H9 (cell line): ENCODE measurements around the gene RASAL1. TPM values are rescaled to one million over a fixed set of nuclear protein-coding genes. Genes with fewer than 3 reads are reported as not detected.

Source experiments
- DNase-seq: peaks from one replicate; pipeline ENCODE4 v3.0.0-alpha.2; 2017
- H2AFZ ChIP-seq: one replicate; pipeline ENCODE4 v1.6.1; 2013; ENCODE audit warnings: mild to moderate bottlenecking, low read length, control low read depth, moderate library complexity
- H2AK5ac ChIP-seq: 2 replicates; pipeline ENCODE4 v1.6.1; 2013; ENCODE audit warnings: low read length, control low read depth, mixed read lengths; ENCODE audit not compliant: insufficient read length
- H2BK120ac ChIP-seq: one replicate; pipeline ENCODE4 v1.6.1; 2013; ENCODE audit warnings: low read depth, mild to moderate bottlenecking, low read length, control low read depth, inconsistent platforms; ENCODE audit not compliant: poor library complexity, severe bottlenecking
- H2BK12ac ChIP-seq: 2 replicates; pipeline ENCODE4 v1.6.1; 2013; ENCODE audit warnings: low read length, control low read depth, mixed read lengths, low read depth; ENCODE audit not compliant: insufficient read length
- H2BK15ac ChIP-seq: 2 replicates; pipeline ENCODE4 v1.6.1; 2013; ENCODE audit warnings: low read depth, low read length, control low read depth
- H2BK20ac ChIP-seq: one replicate; pipeline ENCODE4 v1.6.1; 2013; ENCODE audit warnings: low read depth, mild to moderate bottlenecking, low read length, control low read depth, inconsistent platforms; ENCODE audit not compliant: poor library complexity, severe bottlenecking
- H2BK5ac ChIP-seq: 2 replicates; pipeline ENCODE4 v1.6.1; 2013; ENCODE audit warnings: low read length, control low read depth, mixed read lengths; ENCODE audit not compliant: insufficient read length
- H3K14ac ChIP-seq: 2 replicates; pipeline ENCODE4 v1.6.1; 2013; ENCODE audit warnings: low read length, control low read depth; ENCODE audit not compliant: insufficient read depth
- H3K18ac ChIP-seq: 2 replicates; pipeline ENCODE4 v1.6.1; 2013; ENCODE audit warnings: low read depth, mild to moderate bottlenecking, mixed read lengths, low read length, control low read depth; ENCODE audit not compliant: insufficient read length
- H3K23ac ChIP-seq: 2 replicates; pipeline ENCODE4 v1.6.1; 2013; ENCODE audit warnings: low read length, control low read depth, mixed read lengths, low read depth; ENCODE audit not compliant: insufficient read length
- H3K23me2 ChIP-seq: 2 replicates; pipeline ENCODE4 v1.6.1; 2013; ENCODE audit warnings: low read depth, mild to moderate bottlenecking, mixed read lengths, low read length, control low read depth; ENCODE audit not compliant: insufficient read length, poor library complexity, severe bottlenecking
- H3K27ac ChIP-seq: 2 replicates; pipeline ENCODE4 v1.5.1; 2013; ENCODE audit warnings: low read length, control low read depth, mixed read lengths, low read depth; ENCODE audit not compliant: insufficient read length
- H3K27me3 ChIP-seq: 2 replicates; pipeline ENCODE4 v1.6.1; 2013; ENCODE audit warnings: low read length, control low read depth, inconsistent platforms; ENCODE audit not compliant: insufficient read depth
- H3K4ac ChIP-seq: 2 replicates; pipeline ENCODE4 v1.6.1; 2013; ENCODE audit warnings: low read depth, mild to moderate bottlenecking, control low read depth, inconsistent platforms, low read length, moderate library complexity
- H3K4me1 ChIP-seq: 2 replicates; pipeline ENCODE4 v1.6.1; 2013; ENCODE audit warnings: low read length, control low read depth, inconsistent platforms; ENCODE audit not compliant: insufficient read depth
- H3K4me2 ChIP-seq: 2 replicates; pipeline ENCODE4 v1.6.1; 2013; ENCODE audit warnings: low read length, control low read depth, mixed read lengths; ENCODE audit not compliant: insufficient read length, insufficient read depth
- H3K56ac ChIP-seq: 2 replicates; pipeline ENCODE4 v1.6.1; 2013; ENCODE audit warnings: low read depth, mild to moderate bottlenecking, mixed read lengths, low read length, control low read depth; ENCODE audit not compliant: insufficient read length
- H3K79me1 ChIP-seq: 2 replicates; pipeline ENCODE4 v1.6.1; 2013; ENCODE audit warnings: low read depth, mild to moderate bottlenecking, moderate library complexity, low read length, control low read depth, inconsistent platforms; ENCODE audit not compliant: insufficient read depth, poor library complexity, severe bottlenecking
- H3K79me2 ChIP-seq: 2 replicates; pipeline ENCODE4 v1.6.1; 2013; ENCODE audit warnings: low read length, control low read depth, inconsistent platforms; ENCODE audit not compliant: insufficient read depth
- H3K9ac ChIP-seq: 2 replicates; pipeline ENCODE4 v1.6.1; 2013; ENCODE audit warnings: low read length, control low read depth, mixed read lengths; ENCODE audit not compliant: insufficient read length; ENCODE audit errors: extremely low read depth
- H3K9me3 ChIP-seq: one replicate; pipeline ENCODE4 v1.6.1; 2013; ENCODE audit warnings: low read depth, low read length, inconsistent platforms; ENCODE audit not compliant: control insufficient read depth
- H3T11ph ChIP-seq: one replicate; pipeline ENCODE4 v1.6.1; 2013; ENCODE audit warnings: mild to moderate bottlenecking, low read length, control low read depth, inconsistent platforms
- H4K20me1 ChIP-seq: one replicate; pipeline ENCODE4 v1.6.1; 2013; ENCODE audit not compliant: control insufficient read depth, insufficient read length, insufficient read depth
- H4K5ac ChIP-seq: 2 replicates; pipeline ENCODE4 v1.6.1; 2013; ENCODE audit warnings: low read depth, mild to moderate bottlenecking, mixed read lengths, low read length, control low read depth; ENCODE audit not compliant: insufficient read length
- H4K8ac ChIP-seq: replicated peaks from 2 replicates; pipeline ENCODE4 v1.6.1; 2013; ENCODE audit warnings: low read length, control low read depth, mixed read lengths, low read depth; ENCODE audit not compliant: insufficient read length
- H4K91ac ChIP-seq: 2 replicates; pipeline ENCODE4 v1.6.1; 2013; ENCODE audit warnings: low read depth, mild to moderate bottlenecking, moderate library complexity, mixed read lengths, low read length, control low read depth; ENCODE audit not compliant: insufficient read length
- H3K27ac Mint-ChIP-seq, 3 experiments: 2 replicates in 2 of 3; 3 replicates in 1 of 3; pipeline ENCODE4 v1.8.0; 2020 to 2021; ENCODE audit warnings: mixed read lengths in 3 of 3, mild to moderate bottlenecking in 1 of 3, moderate library complexity in 1 of 3
- H3K27me3 Mint-ChIP-seq: 2 replicates; pipeline ENCODE4 v1.8.0; 2021; ENCODE audit warnings: low read depth, mild to moderate bottlenecking, moderate library complexity, mixed read lengths
- H3K36me3 Mint-ChIP-seq, 3 experiments: 2 replicates in 2 of 3; 3 replicates in 1 of 3; pipeline ENCODE4 v1.8.0; 2020 to 2021; ENCODE audit warnings: low read depth in 3 of 3, mixed read lengths in 3 of 3; ENCODE audit not compliant: insufficient read depth in 1 of 3
- H3K4me1 Mint-ChIP-seq, 2 experiments: 2 replicates each; pipeline ENCODE4 v1.8.0; 2020; ENCODE audit warnings: mixed read lengths in 2 of 2
- H3K4me3 Mint-ChIP-seq, 2 experiments: 2 replicates in 1 of 2; 3 replicates in 1 of 2; pipeline ENCODE4 v1.8.0; 2020 to 2021; ENCODE audit warnings: mild to moderate bottlenecking in 2 of 2, mixed read lengths in 2 of 2, moderate library complexity in 1 of 2
- H3K9me3 Mint-ChIP-seq, 2 experiments: 2 replicates in 1 of 2; 3 replicates in 1 of 2; pipeline ENCODE4 v1.8.0; 2020; ENCODE audit warnings: mild to moderate bottlenecking in 2 of 2, mixed read lengths in 2 of 2, moderate library complexity in 1 of 2
- CTCF ChIP-seq: fragments of 200-600 bp; sonication (generic); conservative IDR thresholded peaks from 3 replicates; pipeline ENCODE4 v1.8.0; 2021; ENCODE audit warnings: antibody characterized with exemption, mild to moderate bottlenecking
- WGBS: extraction: QIAGEN DNeasy Blood & Tissue Kit; methylation state at CpG from one replicate; pipeline ENCODE4 v1.1.7; 2013; ENCODE audit warnings: missing lambda C conversion rate, low lambda C conversion rate, mixed read lengths; ENCODE audit not compliant: insufficient read length; ENCODE audit errors: extremely low coverage; 5-methylcytosine and 5-hydroxymethylcytosine counted together
- total RNA-seq: library from RNA; stranded (reverse); gene quantifications from 2 replicates; pipeline ENCODE4 v1.2.1, GENCODE V29; 2021

The RASAL1 gene
- total RNA-seq, 1 experiment from 2014 or later: 2.3 TPM

GRCh38 chr12:113090740-113091139 lies 44.8 kb downstream of the RASAL1 start:
- H2BK120ac ChIP-seq: no peak overlapping the region
- WGBS: no CpG with 5 or more reads among the region's 21 CpGs
- H4K8ac ChIP-seq: no peak overlapping the region
- no peak for TF ChIP-seq CTCF
- H3K18ac ChIP-seq: no peak overlapping the region
- H3K23ac ChIP-seq: no peak overlapping the region
- H4K20me1 ChIP-seq: no peaks in the 10 kb centered on the region
- Mint-ChIP-seq H3K27ac (no peak overlapping the region), H3K27me3 (peaks cover 29% of the 10 kb centered on the region), H3K9me3 (no peaks in the 10 kb centered on the region; a peak in 1 of 5 replicates), H3K36me3 (no peaks in the 10 kb centered on the region; a peak in 1 of 7 replicates), H3K4me3 (no peak overlapping the region), H3K4me1 (peaks cover 19 to 29% of the 10 kb centered on the region in 2 experiments)
- no peak overlapping the region for H2BK15ac ChIP-seq
- H2BK12ac ChIP-seq: no peak overlapping the region
- no peak overlapping the region for H4K91ac ChIP-seq
- no peak overlapping the region for H3K14ac ChIP-seq
- H3K9me3 ChIP-seq: no peaks in the 10 kb centered on the region
- H3K4me1 ChIP-seq: no peaks in the 10 kb centered on the region
- no peak overlapping the region for H2BK20ac ChIP-seq
- H4K5ac ChIP-seq: no peak overlapping the region
- H2BK5ac ChIP-seq: no peak overlapping the region
- no peak overlapping the region for H3K9ac ChIP-seq
- no peak for DNase-seq
- H2AK5ac ChIP-seq: no peak overlapping the region
- H3T11ph ChIP-seq: no peak overlapping the region
- H3K27me3 ChIP-seq: no peaks in the 10 kb centered on the region
- H3K23me2 ChIP-seq: no peaks in the 10 kb centered on the region
- no peaks in the 10 kb centered on the region for H3K79me1 ChIP-seq
- no peak overlapping the region for H3K27ac ChIP-seq
- no peaks in the 10 kb centered on the region for H3K79me2 ChIP-seq
- H3K56ac ChIP-seq: no peak overlapping the region
- H3K4me2 ChIP-seq: no peak overlapping the region
- no peak overlapping the region for H3K4ac ChIP-seq
- no peak overlapping the region for H2AFZ ChIP-seq
